ENCODE results near the gene ATP11A.

Gene ATP11A

DNA sequence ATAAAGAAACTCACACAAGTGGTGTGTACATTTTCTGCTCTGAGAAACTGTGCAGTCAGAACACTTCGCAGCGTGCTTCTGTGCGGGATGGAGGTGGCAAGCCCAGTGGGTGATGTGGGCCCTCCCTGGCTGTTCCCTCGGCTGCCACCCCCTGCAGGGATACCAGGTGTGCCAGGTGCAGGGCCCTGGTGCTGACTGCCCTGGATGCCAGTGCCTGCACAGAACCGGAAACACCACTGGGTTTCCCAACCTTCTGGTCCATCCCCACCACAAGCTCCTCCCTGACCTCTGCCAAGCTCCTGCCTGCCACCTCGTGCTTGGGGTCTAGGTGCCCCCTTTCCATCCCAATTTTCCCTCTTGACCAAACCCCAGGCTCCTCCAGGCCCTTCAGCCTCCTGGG is 197.3 kb downstream of the ATP11A start:
- H3K4me1 Mint-ChIP-seq, result no peaks in the 10 kb centered on the region
- DNase-seq (ENCODE audit: low spot score in 2 of 2) (no peak), ATAC-seq (no peak)
- peak overlapping the region; percentile 74 for H3K27ac Mint-ChIP-seq
- H3K4me3 Mint-ChIP-seq, result no peak overlapping the region
- H3K9me3 Mint-ChIP-seq, result no peaks in the 10 kb centered on the region
- H3K36me3 Mint-ChIP-seq, result peaks cover 7% of the 10 kb centered on the region

DNA sequence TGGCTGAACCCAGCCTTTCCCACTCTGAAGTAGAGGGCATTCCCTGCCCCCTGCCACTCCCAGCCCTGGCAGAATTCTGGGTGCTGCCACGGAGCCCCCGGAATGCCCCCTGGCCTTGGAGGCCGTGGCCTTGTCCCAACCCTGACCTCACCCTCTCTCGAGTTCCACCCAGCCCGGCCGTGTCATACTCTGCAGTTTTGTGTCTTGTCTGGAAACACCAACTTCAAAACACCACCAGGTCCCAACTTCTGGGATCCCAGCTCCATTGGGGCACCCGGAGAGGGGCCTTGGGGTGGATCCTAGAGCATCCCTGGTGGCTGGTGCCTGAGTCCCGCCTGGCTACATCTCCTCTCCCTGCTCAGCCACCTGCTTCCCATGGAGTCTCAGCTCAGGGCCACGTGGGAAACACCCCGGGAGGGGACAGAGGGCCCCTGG is 197.7 kb downstream of the ATP11A start:
- no peak for DNase-seq (ENCODE audit: low spot score in 2 of 2)
- Mint-ChIP-seq H3K4me1 (no peaks in the 10 kb centered on the region), H3K27ac (peak overlapping the region; percentile 74), H3K9me3 (no peaks in the 10 kb centered on the region), H3K36me3 (peaks cover 7% of the 10 kb centered on the region), H3K4me3 (no peak overlapping the region)
- ATAC-seq, result no peak

DNA sequence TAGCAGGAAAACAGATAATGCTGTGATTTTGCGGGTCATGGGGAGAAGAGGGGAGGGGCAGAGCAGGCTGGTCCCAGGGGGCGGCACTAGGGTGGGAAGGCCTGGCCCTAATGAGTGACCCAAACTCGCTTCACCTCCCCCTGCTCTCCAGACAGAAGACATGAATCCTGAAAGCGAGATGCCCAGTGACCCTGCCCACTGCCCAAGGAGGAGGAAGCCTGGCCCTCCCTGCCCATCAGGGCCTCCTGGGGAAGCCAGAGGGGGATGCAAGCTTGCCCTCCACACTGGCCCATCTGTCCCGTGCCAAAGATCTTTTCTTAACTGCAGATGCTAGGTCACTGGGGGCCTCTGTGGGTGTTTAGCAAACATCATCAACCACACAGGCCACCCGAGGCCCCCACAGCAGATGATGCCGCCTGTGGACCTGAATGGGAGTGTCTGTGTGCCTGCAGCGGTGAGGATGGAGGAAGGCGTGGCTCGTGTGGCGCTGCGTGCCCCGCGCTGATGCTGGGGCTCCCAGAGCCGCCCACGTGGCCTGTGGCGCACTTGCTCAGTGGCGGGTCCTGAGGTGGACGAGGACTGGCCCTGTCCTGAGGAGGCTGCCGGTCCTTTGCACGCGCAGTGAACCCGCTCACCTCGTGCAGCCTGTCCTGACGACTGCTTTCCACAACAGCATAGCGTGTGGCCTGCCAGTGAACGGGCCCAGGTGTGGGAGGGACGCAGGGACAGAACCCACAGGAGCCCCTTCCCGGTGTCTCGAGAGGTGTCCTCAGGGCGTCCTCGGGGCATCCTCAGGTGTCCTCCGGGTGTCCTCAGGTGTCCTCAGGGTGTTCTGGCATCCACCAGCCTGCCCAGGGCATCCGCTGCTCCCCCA is 198.6 kb downstream of the ATP11A start:
- H3K36me3 Mint-ChIP-seq, result no peaks in the 10 kb centered on the region

DNA sequence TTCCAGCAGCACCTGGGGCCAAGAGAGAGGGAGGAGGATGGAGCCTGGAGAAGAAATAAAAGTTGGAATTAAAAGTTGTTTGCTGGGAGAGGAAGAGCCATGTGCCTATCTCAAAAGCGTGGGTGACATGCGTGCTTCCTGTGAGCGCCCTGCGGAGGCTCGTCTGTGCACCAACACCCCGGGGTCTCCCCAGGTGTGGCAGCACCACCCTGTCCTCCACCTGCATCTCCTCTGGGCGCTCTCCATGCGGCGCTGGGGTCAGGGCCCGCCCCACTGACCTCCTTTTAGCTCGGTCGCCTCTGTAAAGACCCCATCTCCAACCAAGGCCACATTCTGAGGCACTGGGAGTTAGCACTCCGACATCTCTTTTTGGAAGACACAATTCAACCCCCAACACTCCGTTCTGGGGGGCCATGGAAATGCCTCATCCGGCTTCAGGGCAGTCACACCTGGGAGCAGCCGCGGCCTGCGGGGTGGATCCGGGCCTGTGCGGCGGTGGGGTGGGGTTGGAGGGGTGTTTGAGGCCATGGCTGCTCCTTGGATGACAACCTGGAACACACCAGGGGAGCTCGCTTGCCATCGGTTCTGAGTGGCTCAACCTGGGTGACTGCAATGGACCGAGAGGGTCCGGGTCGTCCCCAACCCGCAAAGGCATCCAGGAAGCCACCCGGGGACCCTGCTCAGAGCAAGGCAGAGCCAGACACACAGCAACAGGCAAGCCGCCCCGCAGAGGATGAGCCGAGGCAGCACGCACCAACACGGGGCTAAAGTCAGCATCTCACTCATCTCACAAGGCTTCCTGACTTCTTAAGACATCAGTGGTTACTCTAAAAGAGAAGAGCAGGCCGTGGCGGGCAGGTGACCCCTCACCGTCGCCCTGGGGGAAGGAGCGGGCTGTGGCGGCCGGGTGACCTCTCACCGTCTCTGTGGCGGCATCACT is 199.8 kb downstream of the ATP11A start:
- ATAC-seq, result no peak
- DNase-seq (ENCODE audit: low spot score in 2 of 2), result no peak
- no peaks in the 10 kb centered on the region for H3K9me3 Mint-ChIP-seq
- no peaks in the 10 kb centered on the region for H3K36me3 Mint-ChIP-seq
- no peak overlapping the region for H3K4me3 Mint-ChIP-seq
- H3K4me1 Mint-ChIP-seq, result peaks cover 6% of the 10 kb centered on the region
- H3K27ac Mint-ChIP-seq, result no peak overlapping the region

More for the DNA sequence above, 198.6 kb downstream of the ATP11A start:
- Mint-ChIP-seq H3K27ac (no peak overlapping the region), H3K4me3 (no peak overlapping the region), H3K9me3 (no peaks in the 10 kb centered on the region), H3K4me1 (peaks cover 5% of the 10 kb centered on the region)
- DNase-seq (ENCODE audit: low spot score in 2 of 2), result no peak
- ATAC-seq, result no peak

DNA sequence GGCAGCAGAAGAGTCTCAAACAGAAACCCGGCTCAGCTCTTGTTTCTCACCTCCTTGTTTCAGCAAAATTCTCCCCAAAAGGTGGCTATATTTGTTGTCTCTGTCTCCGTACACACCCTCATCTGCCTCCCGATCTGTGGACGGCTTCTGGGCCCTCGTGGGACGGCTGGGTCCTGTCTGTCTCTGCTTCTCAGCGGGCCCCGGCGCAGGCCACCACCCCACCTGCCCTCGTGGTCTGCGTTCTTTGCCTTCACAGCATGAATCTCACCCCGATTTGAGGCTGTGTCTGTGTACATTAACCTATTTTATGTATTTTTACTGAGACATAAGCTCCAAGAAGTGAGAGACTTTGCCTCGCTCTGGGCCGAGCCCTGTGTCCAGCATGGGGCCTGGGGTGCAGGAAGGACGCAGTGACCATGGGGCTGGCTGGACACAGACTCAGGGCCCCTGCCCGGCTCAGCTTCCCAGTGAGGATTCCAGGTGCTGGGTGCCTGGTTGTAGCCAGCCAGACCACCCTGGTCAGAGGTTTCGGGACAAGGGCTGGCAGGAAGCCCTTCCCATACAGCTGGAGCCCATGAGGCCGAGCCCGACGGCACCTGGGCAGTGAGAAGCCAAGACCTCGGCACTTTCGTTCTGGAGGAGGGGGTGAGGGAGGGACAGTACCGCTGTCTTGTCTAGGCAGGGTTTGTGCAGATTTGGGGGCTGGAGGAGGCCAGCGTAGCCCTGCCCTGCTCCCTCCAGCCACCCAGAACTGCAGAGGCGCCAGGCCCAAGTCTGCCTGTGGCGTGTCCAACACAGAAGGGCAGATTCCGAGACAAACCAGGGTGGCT is 200.7 kb downstream of the ATP11A start:
- ATAC-seq (no peak), DNase-seq (ENCODE audit: low spot score in 2 of 2) (no peak)
- Mint-ChIP-seq H3K4me3 (no peak overlapping the region), H3K36me3 (no peaks in the 10 kb centered on the region), H3K27ac (no peak overlapping the region), H3K9me3 (no peaks in the 10 kb centered on the region), H3K4me1 (peaks cover 15% of the 10 kb centered on the region)

DNA sequence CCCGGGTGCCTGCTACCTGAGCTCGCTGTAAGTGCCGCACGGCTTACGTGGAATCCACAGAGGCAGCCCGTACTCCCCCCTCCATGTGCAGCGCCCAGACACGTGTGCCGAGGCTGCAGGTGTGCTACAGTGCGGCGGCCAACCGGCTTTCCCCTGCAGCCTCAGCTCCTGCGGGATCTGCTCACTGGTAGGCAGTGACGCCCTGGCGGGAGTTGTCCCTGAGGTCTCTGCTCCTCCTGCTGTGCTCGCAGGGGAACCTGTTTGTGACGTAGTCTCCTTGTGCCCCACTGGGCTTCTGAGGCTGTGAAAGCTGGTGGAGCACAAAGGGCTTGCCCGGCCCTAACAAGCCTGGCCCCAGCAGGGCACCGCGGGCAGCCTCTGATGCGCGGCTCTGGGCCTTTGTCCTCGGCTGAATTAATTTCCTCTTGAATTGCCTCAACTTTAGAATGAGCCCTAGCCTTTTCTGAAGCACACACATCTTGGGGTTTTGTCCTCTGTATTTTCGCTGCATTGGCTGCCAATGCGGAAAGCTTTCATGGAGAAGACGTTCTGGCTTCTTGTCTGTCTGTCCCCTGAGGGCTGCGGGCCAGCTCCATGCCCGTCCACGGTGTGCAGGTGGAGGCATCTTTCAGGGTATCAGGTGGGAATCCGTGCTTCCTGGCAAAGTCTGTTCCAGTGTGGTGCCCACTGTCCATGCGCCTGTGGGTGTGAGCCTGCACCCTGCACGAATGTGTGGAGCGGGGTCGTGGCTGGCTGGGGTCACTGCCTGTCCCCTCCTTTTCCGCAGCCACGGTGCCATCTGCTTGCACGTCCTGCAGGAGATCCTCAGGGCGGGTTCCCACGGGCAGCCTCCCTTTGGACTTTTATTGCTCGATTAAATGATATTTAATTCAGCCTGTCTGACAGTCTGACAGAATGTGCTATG is 201.9 kb downstream of the ATP11A start:
- H3K4me3 Mint-ChIP-seq, result no peak overlapping the region
- no peak overlapping the region for H3K27ac Mint-ChIP-seq
- no peaks in the 10 kb centered on the region for H3K9me3 Mint-ChIP-seq
- no peaks in the 10 kb centered on the region for H3K36me3 Mint-ChIP-seq
- peaks cover 15% of the 10 kb centered on the region for H3K4me1 Mint-ChIP-seq
- DNase-seq (ENCODE audit: low spot score in 2 of 2), result no peak
- no peak for ATAC-seq

DNA sequence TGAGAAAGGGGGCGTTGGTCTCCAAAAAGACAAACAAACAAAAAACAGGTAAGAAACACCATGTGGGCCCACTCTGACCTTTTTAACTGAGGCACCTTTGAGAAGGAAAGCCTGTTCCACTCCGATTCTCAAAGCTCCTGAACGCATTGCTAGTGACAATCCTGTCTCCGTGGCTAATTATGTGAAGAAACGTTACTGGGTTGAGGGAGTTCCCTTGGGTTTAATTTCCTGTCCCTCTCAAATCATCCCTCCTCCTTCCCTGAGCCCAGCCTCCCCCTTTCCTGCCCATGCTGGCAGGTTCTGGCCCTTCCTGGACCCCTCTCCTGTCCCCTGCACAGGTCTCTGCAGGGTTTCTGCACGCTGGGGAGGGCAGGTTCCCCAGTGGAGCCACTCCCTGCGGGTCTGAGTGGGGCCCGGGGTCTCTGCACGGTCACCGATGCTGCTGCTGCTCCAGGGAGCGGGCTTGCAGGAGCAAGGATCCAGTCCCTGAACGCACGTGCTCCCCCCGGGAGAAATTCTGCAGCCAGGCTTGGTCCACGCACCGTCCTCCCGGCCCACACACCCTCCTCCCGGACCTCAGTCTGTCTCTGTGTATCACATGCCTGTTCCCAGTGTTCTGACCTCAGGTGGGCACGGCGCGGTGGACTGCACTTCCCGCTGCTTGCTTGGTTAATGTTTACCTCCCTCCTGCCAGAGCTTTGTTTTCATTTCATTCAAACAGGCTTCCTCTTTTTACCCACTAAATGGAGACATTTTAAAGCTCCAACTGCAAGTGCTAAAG is 202.8 kb downstream of the ATP11A start:
- no peak overlapping the region for H3K27ac Mint-ChIP-seq
- H3K36me3 Mint-ChIP-seq, result no peaks in the 10 kb centered on the region
- no peaks in the 10 kb centered on the region for H3K9me3 Mint-ChIP-seq
- ATAC-seq (no peak), DNase-seq (ENCODE audit: low spot score in 2 of 2) (no peak)
- peaks cover 15% of the 10 kb centered on the region for H3K4me1 Mint-ChIP-seq
- no peak overlapping the region for H3K4me3 Mint-ChIP-seq

DNA sequence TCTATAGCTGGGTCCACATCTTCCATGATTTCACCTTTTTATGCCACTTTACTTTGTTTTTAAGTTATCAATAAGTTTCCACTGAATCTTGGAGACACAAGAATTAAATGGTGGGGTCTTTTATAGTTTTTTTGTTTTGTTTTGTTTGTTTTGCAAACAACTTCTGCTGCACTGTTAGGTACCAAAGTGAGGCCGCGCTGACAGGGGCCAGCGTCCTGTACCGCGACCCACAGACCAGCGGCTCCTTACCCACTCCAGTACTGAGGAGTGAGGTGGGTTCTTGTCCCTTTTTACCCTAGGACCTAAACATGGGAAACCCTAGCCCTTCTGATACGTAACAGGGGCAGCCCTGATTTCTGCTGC is 203.3 kb downstream of the ATP11A start:
- Mint-ChIP-seq H3K4me1 (peaks cover 15% of the 10 kb centered on the region), H3K36me3 (no peaks in the 10 kb centered on the region), H3K4me3 (peak overlapping the region; percentile 27), H3K27ac (no peak overlapping the region), H3K9me3 (no peaks in the 10 kb centered on the region)
- DNase-seq (ENCODE audit: low spot score in 2 of 2), result no peak
- no peak for ATAC-seq

DNA sequence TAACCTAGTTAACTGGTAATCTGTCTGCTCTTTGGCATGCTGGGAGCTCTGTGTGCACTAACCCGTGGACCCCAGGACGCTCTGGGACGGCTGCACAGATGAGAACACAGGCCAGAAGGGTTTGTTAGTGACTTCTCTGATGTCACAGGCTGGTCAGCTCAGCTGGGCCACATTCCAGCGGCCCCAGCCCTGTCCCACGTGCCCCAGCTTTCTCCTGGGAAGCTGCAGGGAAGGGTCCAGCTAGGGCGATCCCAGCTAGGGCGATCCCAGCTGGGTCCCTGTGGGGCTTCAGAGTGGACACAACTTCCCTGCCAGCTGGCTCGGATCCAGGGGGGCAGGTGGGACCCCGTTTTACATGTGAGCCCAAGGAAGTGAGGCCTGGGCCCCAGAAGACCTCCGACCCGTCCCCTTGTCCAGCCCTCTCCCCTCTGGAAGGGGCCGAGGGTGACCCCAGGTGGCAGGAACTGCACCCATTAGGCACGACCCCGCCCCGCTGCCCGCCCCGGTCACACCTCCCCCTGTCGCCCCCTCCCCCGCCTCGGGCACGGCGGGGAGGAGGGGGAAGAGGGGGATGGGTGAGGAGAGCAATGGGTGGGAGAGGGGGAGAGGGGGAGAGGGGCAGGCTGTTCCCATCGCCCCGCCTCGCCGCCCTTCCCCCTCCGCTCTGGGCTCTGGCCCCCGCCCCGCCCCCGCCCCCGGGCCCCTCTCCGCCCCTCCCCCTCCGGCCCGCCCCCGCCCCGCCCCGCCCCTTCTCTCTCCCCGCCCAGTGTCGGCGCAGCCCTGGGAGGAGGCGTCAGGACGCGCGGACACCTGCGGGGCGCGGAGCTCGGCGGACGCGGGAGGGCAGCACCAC is 204.0 kb downstream of the ATP11A start:
- no peaks in the 10 kb centered on the region for H3K36me3 Mint-ChIP-seq
- DNase-seq (ENCODE audit: low spot score in 2 of 2) (no peak), ATAC-seq (peak; percentile 51)
- H3K9me3 Mint-ChIP-seq, result no peaks in the 10 kb centered on the region
- H3K4me3 Mint-ChIP-seq, result peak overlapping the region; percentile 27
- peaks cover 15% of the 10 kb centered on the region for H3K4me1 Mint-ChIP-seq
- H3K27ac Mint-ChIP-seq, result no peak overlapping the region

DNA sequence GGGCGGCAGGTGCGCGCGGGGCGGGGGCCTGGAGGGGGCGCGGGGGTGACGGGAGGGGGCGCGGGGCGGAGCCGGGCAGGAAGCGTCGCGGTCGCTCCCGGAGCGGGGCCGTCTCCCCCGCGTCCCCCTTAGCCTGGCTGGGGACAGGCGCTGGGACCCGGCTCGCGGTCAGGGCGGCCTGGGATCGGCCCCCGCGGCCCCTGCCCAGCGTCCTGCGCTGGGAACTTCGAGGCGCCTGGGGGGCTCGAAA is 204.5 kb downstream of the ATP11A start:
- no peak overlapping the region for H3K4me3 Mint-ChIP-seq
- H3K36me3 Mint-ChIP-seq, result no peaks in the 10 kb centered on the region
- ATAC-seq (no peak), DNase-seq (ENCODE audit: low spot score in 2 of 2) (no peak)
- no peaks in the 10 kb centered on the region for H3K9me3 Mint-ChIP-seq
- peaks cover 15% of the 10 kb centered on the region for H3K4me1 Mint-ChIP-seq
- H3K27ac Mint-ChIP-seq, result no peak overlapping the region

DNA sequence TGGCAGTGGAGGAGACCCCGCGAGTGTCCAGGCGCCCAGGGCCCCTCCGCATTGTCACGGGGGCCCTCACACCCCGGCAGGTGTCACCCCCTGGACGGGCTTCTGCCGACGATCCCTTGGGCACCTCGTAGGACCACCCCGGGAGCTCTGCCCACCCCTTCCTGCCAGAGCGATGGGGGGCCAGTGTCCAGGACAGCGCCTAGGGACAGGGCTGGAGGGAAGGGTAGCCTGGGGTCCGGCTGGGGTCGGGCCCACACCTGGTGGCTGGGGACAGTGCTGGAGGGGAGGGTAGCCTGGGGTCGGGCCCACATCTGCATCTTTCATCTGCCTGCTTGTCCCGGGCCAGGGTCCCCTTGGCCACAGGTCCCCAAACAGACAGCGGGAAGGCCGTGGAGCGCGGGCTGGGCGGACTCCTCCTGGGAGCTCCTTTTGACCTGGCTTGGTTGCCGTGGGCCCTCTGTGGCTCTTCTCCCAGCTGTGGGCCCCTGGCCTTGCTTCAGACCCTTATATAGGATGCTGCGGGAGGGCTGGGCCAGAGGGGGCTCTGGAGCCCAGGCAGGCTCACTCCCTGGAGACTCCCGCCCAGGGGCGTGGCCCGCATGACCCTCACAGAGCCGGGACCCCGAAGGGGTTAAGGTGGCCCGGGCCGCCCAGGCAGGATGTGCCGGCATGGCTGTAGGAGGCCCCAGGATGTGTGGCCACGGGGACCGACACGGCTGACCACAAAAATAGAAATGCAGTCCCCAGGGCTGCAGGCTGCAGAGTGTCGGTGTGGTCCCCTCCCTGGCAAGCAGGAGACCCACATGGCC is 205.0 kb downstream of the ATP11A start:
- DNase-seq (ENCODE audit: low spot score in 2 of 2) (no peak), ATAC-seq (peak; percentile 33)
- no peak overlapping the region for H3K27ac Mint-ChIP-seq
- H3K9me3 Mint-ChIP-seq, result no peaks in the 10 kb centered on the region
- H3K4me3 Mint-ChIP-seq, result peak overlapping the region; percentile 37
- peaks cover 15% of the 10 kb centered on the region for H3K4me1 Mint-ChIP-seq
- H3K36me3 Mint-ChIP-seq, result no peaks in the 10 kb centered on the region

DNA sequence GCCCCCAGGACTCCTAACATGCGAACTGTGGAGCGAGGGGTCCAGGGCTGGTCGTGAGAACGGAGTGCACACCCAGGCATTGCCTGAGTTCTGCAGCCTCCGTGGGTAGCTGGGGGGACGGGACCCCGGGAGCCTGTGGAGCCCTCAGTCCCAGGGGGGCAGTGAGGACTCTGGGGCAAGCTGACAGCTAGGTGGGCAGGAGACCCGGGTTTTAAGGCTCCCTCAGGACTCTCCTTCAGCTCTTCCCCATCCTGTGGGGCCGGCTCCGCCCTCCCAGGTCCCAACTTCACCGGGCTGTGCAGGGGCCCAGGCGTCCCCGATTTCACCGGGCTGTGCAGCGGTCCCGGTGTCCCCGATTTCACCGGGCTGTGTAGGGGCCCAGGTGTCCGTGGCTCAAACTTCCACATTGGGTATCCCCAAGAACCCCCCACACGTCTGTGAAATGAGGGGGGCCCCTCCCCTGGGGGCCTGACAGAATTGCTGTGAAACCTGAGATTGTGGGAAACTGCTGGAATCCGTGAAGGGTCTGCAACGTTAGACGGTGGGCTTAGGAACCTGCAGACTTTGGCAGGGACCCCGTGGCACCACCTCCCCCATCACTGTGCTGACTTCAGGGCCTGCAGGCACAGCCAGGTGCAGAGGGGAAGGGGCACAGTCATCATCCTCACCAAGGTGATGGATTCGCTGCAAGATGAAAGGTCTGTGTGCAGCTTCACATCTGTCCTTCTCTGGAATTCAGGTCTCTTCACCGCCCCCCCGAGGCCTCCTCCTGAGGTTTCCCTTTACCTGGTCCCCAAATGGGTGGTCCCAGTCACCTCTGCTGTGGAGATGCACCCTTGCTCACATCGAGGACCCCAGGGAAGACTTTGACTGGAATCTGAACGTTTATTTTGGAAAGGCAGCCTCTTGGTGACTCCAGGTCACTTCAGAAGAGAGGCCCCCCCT is 206.0 kb downstream of the ATP11A start:
- peaks cover 15% of the 10 kb centered on the region for H3K4me1 Mint-ChIP-seq
- no peak for DNase-seq (ENCODE audit: low spot score in 2 of 2)
- no peak overlapping the region for H3K27ac Mint-ChIP-seq
- no peaks in the 10 kb centered on the region for H3K9me3 Mint-ChIP-seq
- H3K36me3 Mint-ChIP-seq, result no peaks in the 10 kb centered on the region
- H3K4me3 Mint-ChIP-seq, result peak overlapping the region; percentile 37
- peak; percentile 3 for ATAC-seq

All from stimulated activated effector memory CD8-positive, alpha-beta T cell treated with anti-CD3 and anti-CD28 coated beads, Interleukin-12 subunit alpha, Interleukin-12 subunit beta, amount 100 ng/mL, for 72 hours (primary cell).